H9 (cell line): ENCODE data around the gene MATK. TPM values are rescaled to one million over a fixed set of nuclear protein-coding genes. Genes with fewer than 3 reads are reported as not detected.

Experiments
- DNase-seq: peaks from one replicate; pipeline ENCODE4 v3.0.0-alpha.2; 2017
- H2AFZ ChIP-seq: one replicate; pipeline ENCODE4 v1.6.1; 2013; ENCODE audit warnings: mild to moderate bottlenecking, low read length, control low read depth, moderate library complexity
- H2AK5ac ChIP-seq: 2 replicates; pipeline ENCODE4 v1.6.1; 2013; ENCODE audit warnings: low read length, control low read depth, mixed read lengths; ENCODE audit not compliant: insufficient read length
- H2BK120ac ChIP-seq: one replicate; pipeline ENCODE4 v1.6.1; 2013; ENCODE audit warnings: low read depth, mild to moderate bottlenecking, low read length, control low read depth, inconsistent platforms; ENCODE audit not compliant: poor library complexity, severe bottlenecking
- H2BK12ac ChIP-seq: 2 replicates; pipeline ENCODE4 v1.6.1; 2013; ENCODE audit warnings: low read length, control low read depth, mixed read lengths, low read depth; ENCODE audit not compliant: insufficient read length
- H2BK15ac ChIP-seq: 2 replicates; pipeline ENCODE4 v1.6.1; 2013; ENCODE audit warnings: low read depth, low read length, control low read depth
- H2BK20ac ChIP-seq: one replicate; pipeline ENCODE4 v1.6.1; 2013; ENCODE audit warnings: low read depth, mild to moderate bottlenecking, low read length, control low read depth, inconsistent platforms; ENCODE audit not compliant: poor library complexity, severe bottlenecking
- H2BK5ac ChIP-seq: 2 replicates; pipeline ENCODE4 v1.6.1; 2013; ENCODE audit warnings: low read length, control low read depth, mixed read lengths; ENCODE audit not compliant: insufficient read length
- H3K14ac ChIP-seq: 2 replicates; pipeline ENCODE4 v1.6.1; 2013; ENCODE audit warnings: low read length, control low read depth; ENCODE audit not compliant: insufficient read depth
- H3K18ac ChIP-seq: 2 replicates; pipeline ENCODE4 v1.6.1; 2013; ENCODE audit warnings: low read depth, mild to moderate bottlenecking, mixed read lengths, low read length, control low read depth; ENCODE audit not compliant: insufficient read length
- H3K23ac ChIP-seq: 2 replicates; pipeline ENCODE4 v1.6.1; 2013; ENCODE audit warnings: low read length, control low read depth, mixed read lengths, low read depth; ENCODE audit not compliant: insufficient read length
- H3K23me2 ChIP-seq: 2 replicates; pipeline ENCODE4 v1.6.1; 2013; ENCODE audit warnings: low read depth, mild to moderate bottlenecking, mixed read lengths, low read length, control low read depth; ENCODE audit not compliant: insufficient read length, poor library complexity, severe bottlenecking
- H3K27ac ChIP-seq: 2 replicates; pipeline ENCODE4 v1.5.1; 2013; ENCODE audit warnings: low read length, control low read depth, mixed read lengths, low read depth; ENCODE audit not compliant: insufficient read length
- H3K27me3 ChIP-seq: 2 replicates; pipeline ENCODE4 v1.6.1; 2013; ENCODE audit warnings: low read length, control low read depth, inconsistent platforms; ENCODE audit not compliant: insufficient read depth
- H3K4ac ChIP-seq: 2 replicates; pipeline ENCODE4 v1.6.1; 2013; ENCODE audit warnings: low read depth, mild to moderate bottlenecking, control low read depth, inconsistent platforms, low read length, moderate library complexity
- H3K4me1 ChIP-seq: 2 replicates; pipeline ENCODE4 v1.6.1; 2013; ENCODE audit warnings: low read length, control low read depth, inconsistent platforms; ENCODE audit not compliant: insufficient read depth
- H3K4me2 ChIP-seq: 2 replicates; pipeline ENCODE4 v1.6.1; 2013; ENCODE audit warnings: low read length, control low read depth, mixed read lengths; ENCODE audit not compliant: insufficient read length, insufficient read depth
- H3K56ac ChIP-seq: 2 replicates; pipeline ENCODE4 v1.6.1; 2013; ENCODE audit warnings: low read depth, mild to moderate bottlenecking, mixed read lengths, low read length, control low read depth; ENCODE audit not compliant: insufficient read length
- H3K79me1 ChIP-seq: 2 replicates; pipeline ENCODE4 v1.6.1; 2013; ENCODE audit warnings: low read depth, mild to moderate bottlenecking, moderate library complexity, low read length, control low read depth, inconsistent platforms; ENCODE audit not compliant: insufficient read depth, poor library complexity, severe bottlenecking
- H3K79me2 ChIP-seq: 2 replicates; pipeline ENCODE4 v1.6.1; 2013; ENCODE audit warnings: low read length, control low read depth, inconsistent platforms; ENCODE audit not compliant: insufficient read depth
- H3K9ac ChIP-seq: 2 replicates; pipeline ENCODE4 v1.6.1; 2013; ENCODE audit warnings: low read length, control low read depth, mixed read lengths; ENCODE audit not compliant: insufficient read length; ENCODE audit errors: extremely low read depth
- H3K9me3 ChIP-seq: one replicate; pipeline ENCODE4 v1.6.1; 2013; ENCODE audit warnings: low read depth, low read length, inconsistent platforms; ENCODE audit not compliant: control insufficient read depth
- H3T11ph ChIP-seq: one replicate; pipeline ENCODE4 v1.6.1; 2013; ENCODE audit warnings: mild to moderate bottlenecking, low read length, control low read depth, inconsistent platforms
- H4K20me1 ChIP-seq: one replicate; pipeline ENCODE4 v1.6.1; 2013; ENCODE audit not compliant: control insufficient read depth, insufficient read length, insufficient read depth
- H4K5ac ChIP-seq: 2 replicates; pipeline ENCODE4 v1.6.1; 2013; ENCODE audit warnings: low read depth, mild to moderate bottlenecking, mixed read lengths, low read length, control low read depth; ENCODE audit not compliant: insufficient read length
- H4K8ac ChIP-seq: replicated peaks from 2 replicates; pipeline ENCODE4 v1.6.1; 2013; ENCODE audit warnings: low read length, control low read depth, mixed read lengths, low read depth; ENCODE audit not compliant: insufficient read length
- H4K91ac ChIP-seq: 2 replicates; pipeline ENCODE4 v1.6.1; 2013; ENCODE audit warnings: low read depth, mild to moderate bottlenecking, moderate library complexity, mixed read lengths, low read length, control low read depth; ENCODE audit not compliant: insufficient read length
- H3K27ac Mint-ChIP-seq, 3 experiments: 2 replicates in 2 of 3; 3 replicates in 1 of 3; pipeline ENCODE4 v1.8.0; 2020 to 2021; ENCODE audit warnings: mixed read lengths in 3 of 3, mild to moderate bottlenecking in 1 of 3, moderate library complexity in 1 of 3
- H3K27me3 Mint-ChIP-seq: 2 replicates; pipeline ENCODE4 v1.8.0; 2021; ENCODE audit warnings: low read depth, mild to moderate bottlenecking, moderate library complexity, mixed read lengths
- H3K36me3 Mint-ChIP-seq, 3 experiments: 2 replicates in 2 of 3; 3 replicates in 1 of 3; pipeline ENCODE4 v1.8.0; 2020 to 2021; ENCODE audit warnings: low read depth in 3 of 3, mixed read lengths in 3 of 3; ENCODE audit not compliant: insufficient read depth in 1 of 3
- H3K4me1 Mint-ChIP-seq, 2 experiments: 2 replicates each; pipeline ENCODE4 v1.8.0; 2020; ENCODE audit warnings: mixed read lengths in 2 of 2
- H3K4me3 Mint-ChIP-seq, 2 experiments: 2 replicates in 1 of 2; 3 replicates in 1 of 2; pipeline ENCODE4 v1.8.0; 2020 to 2021; ENCODE audit warnings: mild to moderate bottlenecking in 2 of 2, mixed read lengths in 2 of 2, moderate library complexity in 1 of 2
- H3K9me3 Mint-ChIP-seq, 2 experiments: 2 replicates in 1 of 2; 3 replicates in 1 of 2; pipeline ENCODE4 v1.8.0; 2020; ENCODE audit warnings: mild to moderate bottlenecking in 2 of 2, mixed read lengths in 2 of 2, moderate library complexity in 1 of 2
- CTCF ChIP-seq: fragments of 200-600 bp; sonication (generic); conservative IDR thresholded peaks from 3 replicates; pipeline ENCODE4 v1.8.0; 2021; ENCODE audit warnings: antibody characterized with exemption, mild to moderate bottlenecking
- WGBS: extraction: QIAGEN DNeasy Blood & Tissue Kit; methylation state at CpG from one replicate; pipeline ENCODE4 v1.1.7; 2013; ENCODE audit warnings: missing lambda C conversion rate, low lambda C conversion rate, mixed read lengths; ENCODE audit not compliant: insufficient read length; ENCODE audit errors: extremely low coverage; 5-methylcytosine and 5-hydroxymethylcytosine counted together
- total RNA-seq: library from RNA; stranded (reverse); gene quantifications from 2 replicates; pipeline ENCODE4 v1.2.1, GENCODE V29; 2021

MATK gene
- total RNA-seq, 1 experiment from 2014 or later = 13.5 TPM

GRCh38 chr19:3796358-3796757 is 10.2 kb upstream of the MATK start:
- H4K20me1 ChIP-seq = no peaks in the 10 kb centered on the region
- no peak overlapping the region for H3K56ac ChIP-seq
- H2AFZ ChIP-seq = no peak overlapping the region
- Mint-ChIP-seq H3K27ac (no peak overlapping the region), H3K4me3 (no peak overlapping the region), H3K27me3 (peaks cover 45% of the 10 kb centered on the region), H3K9me3 (peaks cover 7 to 16% of the 10 kb centered on the region in 2 experiments), H3K36me3 (no peaks in the 10 kb centered on the region; a peak in 1 of 7 replicates), H3K4me1 (peaks cover 0 to 6% of the 10 kb centered on the region in 2 experiments; a peak in 2 of 4 replicates)
- H3K4me1 ChIP-seq = no peaks in the 10 kb centered on the region
- no peak overlapping the region for H3K23ac ChIP-seq
- no peak overlapping the region for H3K4me2 ChIP-seq
- no peak for DNase-seq
- H3K4ac ChIP-seq = no peak overlapping the region
- no peak overlapping the region for H3K27ac ChIP-seq
- no peak overlapping the region for H3K9ac ChIP-seq
- no peak overlapping the region for H2BK12ac ChIP-seq
- H2BK20ac ChIP-seq = no peak overlapping the region
- no peaks in the 10 kb centered on the region for H3K79me2 ChIP-seq
- no peak overlapping the region for H2BK120ac ChIP-seq
- no peak overlapping the region for H3K14ac ChIP-seq
- no peak overlapping the region for H2BK15ac ChIP-seq
- WGBS = no CpG with 5 or more reads among the region's 2 CpGs
- H3K9me3 ChIP-seq = no peaks in the 10 kb centered on the region
- no peaks in the 10 kb centered on the region for H3K27me3 ChIP-seq
- no peak overlapping the region for H3T11ph ChIP-seq
- H2BK5ac ChIP-seq = no peak overlapping the region
- H3K23me2 ChIP-seq = peaks cover 4% of the 10 kb centered on the region
- no peak for TF ChIP-seq CTCF
- no peak overlapping the region for H3K18ac ChIP-seq
- H4K91ac ChIP-seq = no peak overlapping the region
- H4K5ac ChIP-seq = no peak overlapping the region
- H3K79me1 ChIP-seq = no peaks in the 10 kb centered on the region
- no peak overlapping the region for H2AK5ac ChIP-seq
- H4K8ac ChIP-seq = no peak overlapping the region
